Left lung (tissue), 10 donors: ENCODE results near the gene TEK. TPM values are rescaled to one million over a fixed set of nuclear protein-coding genes. Genes with fewer than 3 reads are reported as not detected.

Source experiments
- ATAC-seq: fragments of 200-7000 bp; cut with Tn5 transposase; one replicate; pipeline ENCODE4 v1.9.1; 2020; ENCODE audit warnings: moderate library complexity
- DNase-seq, 4 donors: peaks; one replicate each; pipeline ENCODE4 v3.0.0-alpha.2; 2013 to 2020
- H3K27ac ChIP-seq, 2 donors: fragments of 200-600 bp; sonication (generic) in 1 of 2; one replicate each; pipeline versions ENCODE4 v1.5.0 to v1.8.0; 2020 to 2021
- H3K27me3 ChIP-seq, 2 donors: fragments of 200-600 bp; sonication (generic) in 1 of 2; one replicate each; pipeline versions ENCODE4 v1.5.0 to v1.8.0; 2020 to 2021
- H3K36me3 ChIP-seq, 2 donors: fragments of 200-600 bp; sonication (generic) in 1 of 2; one replicate each; pipeline versions ENCODE4 v1.5.0 to v1.8.0; 2020 to 2021
- H3K4me1 ChIP-seq, 2 donors: fragments of 200-600 bp; one replicate each; pipeline ENCODE4 v1.8.0; 2021
- H3K4me3 ChIP-seq, 2 donors: fragments of 200-600 bp; sonication (generic) in 1 of 2; one replicate each; pipeline versions ENCODE4 v1.5.0 to v1.8.0; 2020 to 2021; ENCODE audit warnings: mild to moderate bottlenecking in 1 of 2
- H3K9me3 ChIP-seq, 2 donors: fragments of 200-600 bp; sonication (generic) in 1 of 2; one replicate each; pipeline versions ENCODE4 v1.5.0 to v1.8.0; 2020 to 2021
- CTCF ChIP-seq, 2 donors: fragments of 200-600 bp; sonication (generic) in 1 of 2; IDR thresholded peaks; one replicate each; pipeline versions ENCODE4 v1.5.0 to v1.8.0; 2021; ENCODE audit warnings: antibody characterized with exemption in 2 of 2
- intact Hi-C, 2 donors: fragments of 100-400 bp; cut with DNase I; formaldehyde crosslinking; loops; one replicate each; pipeline versions ENCODE4 v1.11.2 to v1.14.2; 2022
- polyA plus RNA-seq, 6 donors: library from polyadenylated mRNA; unstranded; fragments of 120-200 nt; gene quantifications; one replicate each; pipeline ENCODE4 v1.2.1, GENCODE V29; 2013; ENCODE audit not compliant: insufficient read length in 6 of 6
- total RNA-seq, 2 donors: library from RNA; stranded (reverse); fragmentation: NEBNext Ultra II Directional; extraction: Animal tissue kit (Norgen Biotek cat#: 25700); gene quantifications; one replicate each; pipeline ENCODE4 v1.2.1, GENCODE V29; 2021
- donor health status: DM: no; HTN: yes; CAD: no.
- donor health status: DM: no; HTN: no; CAD: no.

The TEK gene
- total and polyA plus RNA-seq, 8 donors = 20.3 to 55.6 (median 42.1) TPM

- no peak overlapping the region for H3K27ac ChIP-seq
- intact Hi-C loops = no loop called here
Measured at GRCh38 chr9:27273186-27273585, 164.2 kb downstream of the TEK start.

DNA sequence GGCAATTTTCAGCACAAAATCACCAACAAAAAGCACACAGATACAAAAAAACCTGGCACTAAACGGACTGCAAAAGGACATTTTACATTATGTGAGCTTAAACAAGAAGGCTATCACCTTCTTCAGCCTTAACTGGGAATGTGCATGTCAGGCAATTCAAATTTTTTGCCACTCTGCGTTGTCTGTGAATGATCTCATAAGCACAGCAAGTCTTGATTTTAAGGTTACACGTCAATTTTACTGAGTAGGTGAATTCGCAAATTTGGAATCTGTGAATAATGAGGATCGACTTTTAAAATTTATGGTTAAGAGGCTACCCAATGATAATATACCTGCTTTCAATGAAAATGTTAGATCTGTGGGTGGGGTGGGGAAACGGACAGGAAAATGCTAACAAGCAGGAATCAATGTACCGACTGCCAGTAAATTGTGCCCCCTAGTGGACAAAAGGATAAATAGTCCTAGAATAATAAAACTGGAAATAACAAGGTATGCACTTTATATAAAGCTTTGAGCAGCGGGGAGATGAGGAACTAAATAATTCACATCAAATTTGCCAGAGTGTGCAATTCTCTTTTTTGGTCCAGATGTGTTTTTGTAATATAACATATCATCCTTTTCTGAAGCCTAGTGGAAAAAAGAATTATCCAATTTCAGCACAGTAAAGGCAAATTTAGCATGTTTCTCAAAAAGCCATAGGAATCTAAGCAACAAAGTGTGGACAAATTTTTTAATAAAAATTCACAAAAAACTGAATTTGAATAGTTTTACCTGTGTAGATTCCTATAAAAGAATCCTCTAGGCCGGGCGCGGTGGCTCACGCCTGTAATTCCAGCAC lies 167.4 kb downstream of the TEK start:
- H3K9me3 ChIP-seq = no peaks in the 10 kb centered on the region
- peak in 2 of 4 donors; percentile 67 to 68 for DNase-seq
- TF ChIP-seq CTCF (IDR thresholded peaks at IDR 0.05) = peak; percentile 61 to 78
- peak; percentile 90 for ATAC-seq
- H3K4me1 ChIP-seq = peaks cover 0 to 6% of the 10 kb centered on the region in 2 donors
- H3K27ac ChIP-seq = no peak overlapping the region
- H3K4me3 ChIP-seq = no peak overlapping the region
- no peaks in the 10 kb centered on the region for H3K36me3 ChIP-seq
- H3K27me3 ChIP-seq = no peaks in the 10 kb centered on the region
- intact Hi-C loops = loop anchor here in 1 of 2 donors (5.0 kb wide), 1 partner anchor 239 kb away; no protein-coding TSS in a partner anchor

More at GRCh38 chr9:27273186-27273585, 164.2 kb downstream of the TEK start:
- no peaks in the 10 kb centered on the region for H3K27me3 ChIP-seq
- no peaks in the 10 kb centered on the region for H3K9me3 ChIP-seq
- peaks cover 0 to 6% of the 10 kb centered on the region in 2 donors for H3K4me1 ChIP-seq
- no peak overlapping the region for H3K4me3 ChIP-seq
- ATAC-seq (no peak), DNase-seq (no peak)
- TF ChIP-seq CTCF (IDR thresholded peaks at IDR 0.05) = no peak
- H3K36me3 ChIP-seq = no peaks in the 10 kb centered on the region

DNA sequence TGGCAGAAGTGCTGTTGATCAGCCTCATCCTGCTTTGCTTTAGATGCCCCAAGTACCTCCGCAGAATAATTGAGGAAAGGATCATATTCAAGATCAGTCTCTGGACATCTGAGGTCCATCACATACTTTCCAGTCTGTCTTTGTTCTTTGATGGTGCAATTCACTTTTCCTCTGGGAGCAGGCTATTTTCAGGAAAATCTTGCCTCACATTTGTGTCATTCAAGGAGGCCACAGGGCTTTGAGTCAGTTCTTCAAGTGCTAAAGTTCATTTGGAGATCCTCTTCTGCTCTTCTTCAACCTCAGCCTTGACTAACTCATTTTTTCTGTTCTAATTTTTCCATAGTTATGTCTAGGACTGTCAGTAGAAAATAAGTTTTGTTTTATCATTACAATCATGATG lies 169.3 kb downstream of the TEK start:
- H3K27me3 ChIP-seq = no peaks in the 10 kb centered on the region
- no peaks in the 10 kb centered on the region for H3K9me3 ChIP-seq
- no peak for DNase-seq
- peaks cover 0 to 6% of the 10 kb centered on the region in 2 donors for H3K4me1 ChIP-seq
- H3K4me3 ChIP-seq = no peak overlapping the region
- no peak overlapping the region for H3K27ac ChIP-seq
- H3K36me3 ChIP-seq = no peaks in the 10 kb centered on the region
- intact Hi-C loops = loop anchor here in 1 of 2 donors (5.0 kb wide), 1 partner anchor 241 kb away; no protein-coding TSS in a partner anchor
- ATAC-seq = no peak
- TF ChIP-seq CTCF (IDR thresholded peaks at IDR 0.05) = no peak

- TF ChIP-seq CTCF (IDR thresholded peaks at IDR 0.05) = no peak
- DNase-seq (no peak), ATAC-seq (no peak)
- H3K4me1 ChIP-seq = peaks cover 0 to 6% of the 10 kb centered on the region in 2 donors
- H3K4me3 ChIP-seq = no peak overlapping the region
- no peaks in the 10 kb centered on the region for H3K27me3 ChIP-seq
- H3K9me3 ChIP-seq = no peaks in the 10 kb centered on the region
- H3K27ac ChIP-seq = no peak overlapping the region
- intact Hi-C loops = loop anchor here in 1 of 2 donors (5.0 kb wide), 1 partner anchor 242 kb away; no protein-coding TSS in a partner anchor
- no peaks in the 10 kb centered on the region for H3K36me3 ChIP-seq
Measured at GRCh38 chr9:27279611-27280010, 170.6 kb downstream of the TEK start.

Other genes starting within 250 kb of the TEK start
- gene CAAP1, start 216.4 kb upstream of the TEK start, total RNA-seq = 10 to 100 TPM; 12.4 to 12.9 TPM
- gene CAAP1, start 216.4 kb upstream of the TEK start, polyA plus RNA-seq = 10 to 100 TPM; 26.8 to 34.9 (median 29.5) TPM
- gene PLAA, start 162.0 kb upstream of the TEK start, total RNA-seq = 10 to 100 TPM; 28.0 to 31.0 TPM
- gene PLAA, start 162.0 kb upstream of the TEK start, polyA plus RNA-seq = 10 to 100 TPM; 31.1 to 36.8 (median 34.1) TPM
- gene IFT74, start 152.8 kb upstream of the TEK start, total RNA-seq = 10 to 100 TPM; 10.8 TPM
- gene IFT74, start 152.8 kb upstream of the TEK start, polyA plus RNA-seq = 10 to 100 TPM; 24.5 to 40.1 (median 29.6) TPM
- gene LRRC19, start 103.6 kb upstream of the TEK start, total RNA-seq = not detected
- gene LRRC19, start 103.6 kb upstream of the TEK start, polyA plus RNA-seq = under 1 TPM; 0.13 to 0.72 (median 0.37) TPM
- under 1 TPM; 0.29 to 0.37 TPM for gene EQTN, start 187.9 kb downstream of the TEK start, total RNA-seq
- under 1 TPM; 0.26 to 0.99 (median 0.50) TPM for gene EQTN, start 187.9 kb downstream of the TEK start, polyA plus RNA-seq